Activated CD4-positive, alpha-beta T cell treated with anti-CD3 and anti-CD28 coated beads for 36 hours (primary cell): ENCODE data around the gene STK39. TPM values are rescaled to one million over a fixed set of nuclear protein-coding genes. Genes with fewer than 3 reads are reported as not detected.

Experiments
- ATAC-seq: fragments of 200-7000 bp; cut with Tn5 transposase; one replicate; pipeline ENCODE4 v1.10.0; 2021; ENCODE audit warnings: mild to moderate bottlenecking, moderate library complexity
- CTCF ChIA-PET: fragments of 350-600 bp; sonication (Branson Sonifier 250); formaldehyde crosslinking; loops from one replicate; lab custom pipeline; 2021; ENCODE audit warnings: antibody characterized with exemption; lab: Charles Lee
- POLR2A ChIA-PET: fragments of 350-600 bp; sonication (Branson Sonifier 250); formaldehyde crosslinking; loops from one replicate; lab custom pipeline; 2021; ENCODE audit warnings: antibody characterized with exemption, inconsistent platforms; lab: Charles Lee
- DNase-seq: peaks from one replicate; pipeline ENCODE4 v3.0.0-alpha.2; 2020
- H3K27ac Mint-ChIP-seq: one replicate; pipeline ENCODE4 v1.8.0; 2021; ENCODE audit warnings: mixed read lengths
- H3K27me3 Mint-ChIP-seq: one replicate; pipeline ENCODE4 v1.8.0; 2021; ENCODE audit warnings: mixed read lengths
- H3K36me3 Mint-ChIP-seq: one replicate; pipeline ENCODE4 v1.8.0; 2021; ENCODE audit warnings: low read depth, mixed read lengths
- H3K4me1 Mint-ChIP-seq: one replicate; pipeline ENCODE4 v1.8.0; 2021; ENCODE audit warnings: mixed read lengths
- H3K4me3 Mint-ChIP-seq: one replicate; pipeline ENCODE4 v1.8.0; 2021; ENCODE audit warnings: mild to moderate bottlenecking, moderate library complexity, mixed read lengths
- H3K9me3 Mint-ChIP-seq: one replicate; pipeline ENCODE4 v1.8.0; 2021; ENCODE audit warnings: low read depth, mixed read lengths
- intact Hi-C, 2 experiments: fragments of 100-400 bp; cut with DNase I in 1 of 2; cut with micrococcal nuclease in 1 of 2; formaldehyde crosslinking; loops; one replicate each; pipeline versions ENCODE4 v1.14.2 to v1.15.1; 2022 to 2024; cut with DNase I, micrococcal nuclease
- total RNA-seq, 2 experiments: library from RNA; stranded (reverse); gene quantifications; one replicate each; pipeline ENCODE4 v1.2.3, GENCODE V29; 2021

STK39 gene
- total RNA-seq, 2 experiments from 2014 or later = 42.1 to 44.5 TPM

DNA sequence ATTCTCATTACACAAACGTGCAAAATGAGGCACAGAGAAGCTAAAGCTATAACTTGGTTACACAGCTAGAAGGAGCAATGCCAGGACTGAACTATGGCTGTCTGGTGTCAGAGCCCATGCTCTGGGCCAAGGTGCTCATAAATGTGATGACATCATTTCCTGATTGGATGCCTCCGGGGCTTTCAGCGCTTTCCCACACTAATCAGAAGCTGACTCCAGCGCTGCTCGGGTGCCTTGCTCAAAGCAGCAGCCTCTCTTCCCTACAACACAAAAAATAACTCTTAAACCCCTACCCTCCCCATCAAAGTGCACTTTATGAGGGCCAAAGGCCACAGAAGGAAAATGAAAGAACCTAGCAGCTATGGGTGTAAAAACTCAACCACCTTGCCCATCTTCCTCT lies 90.7 kb downstream of the STK39 start:
- H3K27me3 Mint-ChIP-seq = no peaks in the 10 kb centered on the region
- H3K4me3 Mint-ChIP-seq = no peak overlapping the region
- peak; percentile 16 for DNase-seq
- intact Hi-C loops = no loop called here
- POLR2A ChIA-PET = interaction anchor here (1.3 kb wide), 1 partner anchor 55 kb away, joined by 3 read pairs; no protein-coding TSS in a partner anchor
- no peak overlapping the region for H3K27ac Mint-ChIP-seq
- CTCF ChIA-PET = interaction anchor here (0.5 to 1.2 kb wide), 3 partner anchors 118 to 188 kb away, joined by 3 to 4 read pairs (median 3); no protein-coding TSS in a partner anchor
- no peaks in the 10 kb centered on the region for H3K9me3 Mint-ChIP-seq
- H3K4me1 Mint-ChIP-seq = peaks cover 11% of the 10 kb centered on the region
- peaks cover 15% of the 10 kb centered on the region for H3K36me3 Mint-ChIP-seq
- peak; percentile 55 for ATAC-seq

DNA sequence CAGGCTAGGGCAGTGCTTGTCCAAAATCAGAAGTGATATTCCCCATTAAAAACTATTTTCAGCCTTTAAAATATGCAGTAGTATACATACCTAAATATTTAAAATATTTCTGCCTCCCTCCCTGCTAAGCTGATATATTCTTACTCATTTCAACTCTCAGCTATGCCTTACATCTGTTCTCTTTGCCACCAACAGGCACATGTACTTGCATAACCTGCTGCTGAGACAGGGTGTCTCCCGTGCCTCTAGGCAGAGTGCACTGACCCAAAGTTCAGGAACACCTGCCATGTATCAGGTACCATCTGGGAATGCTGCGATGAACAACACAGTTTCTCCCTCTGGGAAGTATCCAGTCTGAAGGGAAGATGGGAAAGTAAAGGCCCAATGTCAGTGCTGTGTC lies 91.7 kb downstream of the STK39 start:
- intact Hi-C loops = no loop called here
- no peak overlapping the region for H3K4me3 Mint-ChIP-seq
- ATAC-seq (no peak), DNase-seq (no peak)
- H3K36me3 Mint-ChIP-seq = peaks cover 20% of the 10 kb centered on the region
- H3K27me3 Mint-ChIP-seq = no peaks in the 10 kb centered on the region
- H3K9me3 Mint-ChIP-seq = no peaks in the 10 kb centered on the region
- POLR2A ChIA-PET = no interaction called here
- no peak overlapping the region for H3K27ac Mint-ChIP-seq
- CTCF ChIA-PET = interaction anchor here (0.9 to 1.1 kb wide), 2 partner anchors 10 to 40 kb away, joined by 3 to 4 read pairs; no protein-coding TSS in a partner anchor
- H3K4me1 Mint-ChIP-seq = peaks cover 9% of the 10 kb centered on the region

DNA sequence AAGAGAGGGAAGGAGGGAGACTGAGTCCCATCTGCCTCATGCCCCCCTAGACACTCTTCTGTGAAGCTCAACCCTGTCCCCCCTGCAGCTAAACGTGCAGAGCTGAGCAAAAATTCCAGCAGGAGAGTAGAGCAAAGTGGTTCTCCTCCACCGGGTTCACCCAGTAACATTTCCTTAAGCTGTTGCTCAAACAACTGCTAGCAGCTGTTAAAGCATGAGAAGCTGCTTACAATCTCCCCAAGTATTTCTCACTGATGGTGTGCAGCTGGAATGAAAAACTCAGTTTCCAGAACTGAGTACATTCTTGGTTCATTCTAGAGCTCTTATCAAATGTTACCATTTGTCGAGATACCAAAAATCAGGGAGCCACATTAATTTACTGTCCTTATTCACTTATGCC lies 92.3 kb downstream of the STK39 start:
- ChIA-PET CTCF (interaction anchor here (0.6 to 1.1 kb wide), 4 partner anchors 9 to 182 kb away, joined by 3 to 5 read pairs (median 4); no protein-coding TSS in a partner anchor), POLR2A (no interaction called here)
- Mint-ChIP-seq H3K36me3 (peaks cover 18% of the 10 kb centered on the region), H3K9me3 (no peaks in the 10 kb centered on the region), H3K4me3 (no peak overlapping the region), H3K4me1 (peaks cover 9% of the 10 kb centered on the region), H3K27ac (no peak overlapping the region), H3K27me3 (no peaks in the 10 kb centered on the region)
- no peak for ATAC-seq
- intact Hi-C loops = no loop called here
- no peak for DNase-seq

- Mint-ChIP-seq H3K36me3 (peaks cover 21% of the 10 kb centered on the region), H3K27me3 (no peaks in the 10 kb centered on the region), H3K9me3 (no peaks in the 10 kb centered on the region), H3K4me1 (peaks cover 12% of the 10 kb centered on the region), H3K27ac (no peak overlapping the region), H3K4me3 (no peak overlapping the region)
- POLR2A ChIA-PET = no interaction called here
- ATAC-seq = no peak
- CTCF ChIA-PET = interaction anchor here (0.5 kb wide), 1 partner anchor 19 kb away, joined by 3 read pairs; no protein-coding TSS in a partner anchor
- intact Hi-C loops = no loop called here
- DNase-seq = no peak
Observed at GRCh38 chr2:168152902-168153530, 94.4 kb downstream of the STK39 start.

- Mint-ChIP-seq H3K27ac (no peak overlapping the region), H3K4me3 (no peak overlapping the region), H3K36me3 (peaks cover 22% of the 10 kb centered on the region), H3K9me3 (no peaks in the 10 kb centered on the region), H3K4me1 (peaks cover 7% of the 10 kb centered on the region), H3K27me3 (no peaks in the 10 kb centered on the region)
- DNase-seq = no peak
- no peak for ATAC-seq
- CTCF ChIA-PET = interaction anchor here (0.6 kb wide), 1 partner anchor 37 kb away, joined by 3 read pairs; no protein-coding TSS in a partner anchor
- intact Hi-C loops = no loop called here
- POLR2A ChIA-PET = no interaction called here
Observed at GRCh38 chr2:168149986-168150385, 97.4 kb downstream of the STK39 start.

GRCh38 chr2:168149150-168149974 lies 98.0 kb downstream of the STK39 start:
- intact Hi-C loops = no loop called here
- no peak for ATAC-seq
- CTCF ChIA-PET = no interaction called here

DNA sequence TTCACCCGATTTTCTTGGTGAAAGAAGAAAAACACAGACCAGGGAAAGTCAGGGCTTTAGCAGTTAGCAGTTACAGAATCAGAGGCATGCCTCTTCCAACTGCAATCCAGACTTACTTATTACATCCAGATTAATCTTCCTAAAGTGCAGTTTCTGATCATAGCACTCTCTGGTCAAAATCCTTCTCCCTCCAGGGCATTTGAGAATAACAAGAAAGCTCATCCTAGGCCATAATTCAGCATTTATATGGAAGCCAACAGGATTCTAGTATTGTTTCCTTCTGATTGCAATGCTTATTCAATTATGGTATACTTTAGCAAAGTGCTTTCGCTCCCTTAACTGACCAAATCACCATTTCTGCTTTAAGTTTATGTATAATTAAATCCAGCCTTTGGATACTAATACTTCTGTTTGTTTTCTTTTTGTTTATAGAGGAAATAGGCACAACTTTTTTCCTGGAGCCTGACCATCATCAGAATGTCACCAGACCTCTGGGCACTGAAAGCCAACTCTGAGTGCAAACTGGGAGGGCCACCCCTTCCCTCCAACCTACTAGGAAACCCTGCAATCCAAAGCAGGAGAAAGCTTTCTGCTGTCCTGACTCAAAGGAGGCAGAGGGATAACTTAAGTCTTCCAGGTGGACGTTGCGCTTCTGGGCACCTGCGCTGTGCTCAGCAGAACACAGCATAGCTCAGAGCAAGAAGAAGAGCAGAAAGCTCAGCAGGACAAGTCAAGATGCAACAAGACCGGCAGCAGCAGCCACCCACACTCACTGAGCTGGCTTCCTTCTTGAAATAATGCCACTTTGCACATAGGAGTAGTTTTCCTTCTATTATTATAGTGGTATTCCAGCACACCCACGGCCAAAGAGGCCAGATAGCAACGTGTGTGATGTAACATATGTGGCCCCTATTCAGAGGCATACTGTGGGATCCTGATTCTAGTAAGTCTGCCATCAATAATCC lies 99.3 kb downstream of the STK39 start:
- Mint-ChIP-seq H3K27me3 (no peaks in the 10 kb centered on the region), H3K36me3 (peaks cover 28% of the 10 kb centered on the region), H3K4me1 (peaks cover 7% of the 10 kb centered on the region), H3K9me3 (no peaks in the 10 kb centered on the region), H3K4me3 (no peak overlapping the region), H3K27ac (no peak overlapping the region)
- POLR2A ChIA-PET = no interaction called here
- DNase-seq = no peak
- intact Hi-C loops = no loop called here
- ATAC-seq = no peak
- CTCF ChIA-PET = interaction anchor here (0.7 kb wide), 1 partner anchor 62 kb away, joined by 3 read pairs; no protein-coding TSS in a partner anchor

More at GRCh38 chr2:168149150-168149974, 98.0 kb downstream of the STK39 start:
- Mint-ChIP-seq H3K36me3 (peaks cover 28% of the 10 kb centered on the region), H3K27ac (peak overlapping the region; percentile 55), H3K4me3 (no peak overlapping the region), H3K27me3 (no peaks in the 10 kb centered on the region), H3K9me3 (no peaks in the 10 kb centered on the region), H3K4me1 (peaks cover 7% of the 10 kb centered on the region)
- no peak for DNase-seq
- POLR2A ChIA-PET = interaction anchor here (0.6 kb wide), 1 partner anchor 16 kb away, joined by 3 read pairs; no protein-coding TSS in a partner anchor

DNA sequence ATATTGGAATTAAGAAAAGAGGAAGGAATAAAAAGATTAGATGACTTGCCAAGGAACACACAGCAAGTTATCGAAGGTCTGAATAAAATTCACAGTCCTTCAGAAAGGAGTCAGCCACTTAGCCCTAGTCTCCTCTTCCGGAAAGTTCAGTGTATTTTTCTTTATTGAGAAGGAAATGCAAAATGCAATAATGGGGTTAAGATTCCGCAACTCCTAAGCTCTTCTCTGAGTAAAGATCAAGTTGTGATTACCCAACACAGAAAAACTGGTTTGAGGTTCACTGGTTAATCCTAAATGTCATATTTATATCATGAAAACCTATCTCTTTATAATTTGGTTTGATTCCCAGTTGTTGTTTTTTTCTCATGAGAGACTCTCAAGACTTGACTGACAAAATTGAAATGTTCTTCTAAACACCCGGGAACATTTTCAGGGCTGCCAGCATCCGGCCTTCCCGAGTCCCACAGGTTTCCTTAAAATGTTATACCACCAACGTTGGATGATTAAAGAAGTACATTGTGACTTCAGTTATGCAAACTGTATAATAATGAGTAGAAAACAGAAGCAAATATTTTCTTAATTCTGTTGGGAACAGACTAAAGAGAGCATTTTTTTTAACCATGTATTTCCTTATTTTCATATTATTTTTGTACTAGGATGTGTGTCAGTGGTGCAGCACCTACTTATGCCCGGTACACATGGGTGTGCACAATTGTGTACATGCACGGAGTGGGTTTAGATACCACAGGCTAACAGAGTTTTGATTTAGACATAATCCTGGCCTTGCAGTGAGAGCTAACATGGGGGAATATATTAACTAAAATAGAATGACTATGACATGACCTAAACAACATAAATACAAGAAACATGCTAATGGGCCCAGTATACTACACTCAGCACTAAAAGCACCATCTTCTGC lies 100.2 kb downstream of the STK39 start:
- ATAC-seq = no peak
- intact Hi-C loops = no loop called here
- ChIA-PET CTCF (interaction anchor here (1.2 to 1.7 kb wide), 3 partner anchors 8 to 190 kb away, joined by 3 to 4 read pairs (median 4); no protein-coding TSS in a partner anchor), POLR2A (no interaction called here)
- Mint-ChIP-seq H3K4me3 (no peak overlapping the region), H3K36me3 (peaks cover 28% of the 10 kb centered on the region), H3K4me1 (peaks cover 7% of the 10 kb centered on the region), H3K27ac (no peak overlapping the region), H3K9me3 (no peaks in the 10 kb centered on the region), H3K27me3 (no peaks in the 10 kb centered on the region)
- no peak for DNase-seq

DNA sequence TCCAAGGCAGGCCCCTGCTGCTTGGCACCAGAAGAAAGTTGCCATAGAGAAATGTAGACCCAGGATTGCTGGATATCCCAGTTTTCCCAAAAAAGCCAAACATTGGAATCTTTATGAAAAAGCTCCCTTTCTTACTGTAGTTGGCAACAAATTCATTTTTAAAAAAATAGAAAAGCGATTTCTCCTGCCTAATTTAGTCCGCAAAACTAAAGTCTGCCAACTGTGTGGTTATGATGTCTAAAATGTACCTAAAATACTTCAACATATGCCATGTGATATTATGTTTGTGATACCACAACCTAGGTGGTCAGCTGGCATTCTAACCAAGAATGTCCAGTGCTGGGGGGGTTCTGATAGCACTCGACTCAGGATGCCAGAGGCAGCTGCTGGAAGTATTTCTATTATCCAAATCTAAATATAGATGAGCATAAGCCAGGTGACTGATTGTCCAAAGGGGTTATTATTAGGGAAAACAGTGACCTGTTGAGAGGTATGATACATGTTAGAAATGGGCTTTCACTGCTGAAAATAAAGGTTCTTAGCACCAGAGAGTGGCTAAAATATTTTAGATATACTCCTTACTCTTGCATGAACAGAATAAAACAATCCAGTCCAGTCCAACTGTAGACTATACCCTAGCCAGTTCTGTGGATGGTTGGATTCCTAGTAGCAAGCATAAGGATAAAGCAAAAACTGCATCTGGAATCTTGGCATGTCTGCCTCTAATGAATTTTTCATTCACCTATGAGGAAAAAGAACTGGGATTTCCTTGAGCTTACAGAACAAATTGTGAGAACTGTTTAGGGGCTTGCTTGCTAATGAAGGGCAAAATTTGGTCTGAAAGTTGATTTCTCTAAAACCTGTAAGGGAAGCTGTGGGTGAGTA lies 101.7 kb downstream of the STK39 start:
- intact Hi-C loops = no loop called here
- ChIA-PET CTCF (interaction anchor here (1.2 to 1.7 kb wide), 4 partner anchors 8 to 191 kb away, joined by 3 to 4 read pairs (median 4); no protein-coding TSS in a partner anchor), POLR2A (no interaction called here)
- peaks cover 7% of the 10 kb centered on the region for H3K4me1 Mint-ChIP-seq
- no peak overlapping the region for H3K27ac Mint-ChIP-seq
- DNase-seq = no peak
- H3K27me3 Mint-ChIP-seq = no peaks in the 10 kb centered on the region
- no peaks in the 10 kb centered on the region for H3K9me3 Mint-ChIP-seq
- peaks cover 19% of the 10 kb centered on the region for H3K36me3 Mint-ChIP-seq
- no peak for ATAC-seq
- no peak overlapping the region for H3K4me3 Mint-ChIP-seq
